ENCODE measurements around the gene LARGE1.
A peak's percentile ranks its signal among the peaks of the same experiment; 100 is the strongest.

LARGE1 gene

DNA sequence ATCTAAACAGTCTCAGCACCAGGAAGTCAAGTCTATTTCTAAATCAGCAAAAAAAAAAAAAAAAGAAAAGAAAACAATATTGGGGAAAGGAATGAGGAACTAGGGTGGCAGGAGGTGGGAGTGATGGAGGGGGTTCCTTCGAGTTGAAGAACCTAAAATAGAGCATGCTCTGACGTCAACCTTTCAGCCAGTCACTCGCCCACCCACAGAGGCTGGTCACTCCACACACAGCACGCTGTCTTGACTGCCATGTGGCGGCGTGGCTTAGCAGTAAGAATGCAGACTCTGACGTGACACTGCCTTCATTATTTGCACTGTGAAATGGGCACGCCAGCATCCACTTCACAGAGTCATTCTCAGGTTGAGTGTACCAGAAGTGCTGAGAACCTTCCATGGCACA is 48.3 kb downstream of the LARGE1 start:
- TF ChIP-seq, protein P1, sequence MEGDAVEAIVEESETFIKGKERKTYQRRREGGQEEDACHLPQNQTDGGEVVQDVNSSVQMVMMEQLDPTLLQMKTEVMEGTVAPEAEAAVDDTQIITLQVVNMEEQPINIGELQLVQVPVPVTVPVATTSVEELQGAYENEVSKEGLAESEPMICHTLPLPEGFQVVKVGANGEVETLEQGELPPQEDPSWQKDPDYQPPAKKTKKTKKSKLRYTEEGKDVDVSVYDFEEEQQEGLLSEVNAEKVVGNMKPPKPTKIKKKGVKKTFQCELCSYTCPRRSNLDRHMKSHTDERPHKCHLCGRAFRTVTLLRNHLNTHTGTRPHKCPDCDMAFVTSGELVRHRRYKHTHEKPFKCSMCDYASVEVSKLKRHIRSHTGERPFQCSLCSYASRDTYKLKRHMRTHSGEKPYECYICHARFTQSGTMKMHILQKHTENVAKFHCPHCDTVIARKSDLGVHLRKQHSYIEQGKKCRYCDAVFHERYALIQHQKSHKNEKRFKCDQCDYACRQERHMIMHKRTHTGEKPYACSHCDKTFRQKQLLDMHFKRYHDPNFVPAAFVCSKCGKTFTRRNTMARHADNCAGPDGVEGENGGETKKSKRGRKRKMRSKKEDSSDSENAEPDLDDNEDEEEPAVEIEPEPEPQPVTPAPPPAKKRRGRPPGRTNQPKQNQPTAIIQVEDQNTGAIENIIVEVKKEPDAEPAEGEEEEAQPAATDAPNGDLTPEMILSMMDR (conservative IDR thresholded peaks at IDR 0.05; ENCODE audit: low read length), result no peak
- no peak for DNase-seq (ENCODE audit: low read depth)
- H3K4me3 ChIP-seq (ENCODE audit: low read length), result no peak overlapping the region

DNA sequence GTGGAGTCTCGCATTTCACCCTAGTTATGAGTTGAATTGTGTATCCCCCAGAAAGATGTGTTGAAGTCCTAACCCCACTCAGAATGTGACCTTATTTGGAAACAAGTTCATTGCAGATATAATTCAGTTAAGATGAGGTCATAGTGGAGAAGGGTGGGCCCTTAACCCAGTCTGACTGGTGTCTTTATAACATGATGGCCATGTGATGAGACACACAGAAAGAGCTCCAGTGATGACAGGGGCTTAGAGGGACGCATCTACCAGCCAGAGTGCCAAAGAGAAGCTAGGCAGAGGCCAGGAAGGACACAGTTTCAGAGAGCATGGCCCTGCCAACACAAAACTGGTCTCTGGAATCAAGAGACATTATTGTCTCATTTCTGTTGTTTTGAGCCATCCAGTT is 50.3 kb downstream of the LARGE1 start:
- DNase-seq (ENCODE audit: low read depth), result no peak
- TF ChIP-seq, protein P1 (conservative IDR thresholded peaks at IDR 0.05; ENCODE audit: low read length), result no peak
- no peak overlapping the region for H3K4me3 ChIP-seq (ENCODE audit: low read length)

DNA sequence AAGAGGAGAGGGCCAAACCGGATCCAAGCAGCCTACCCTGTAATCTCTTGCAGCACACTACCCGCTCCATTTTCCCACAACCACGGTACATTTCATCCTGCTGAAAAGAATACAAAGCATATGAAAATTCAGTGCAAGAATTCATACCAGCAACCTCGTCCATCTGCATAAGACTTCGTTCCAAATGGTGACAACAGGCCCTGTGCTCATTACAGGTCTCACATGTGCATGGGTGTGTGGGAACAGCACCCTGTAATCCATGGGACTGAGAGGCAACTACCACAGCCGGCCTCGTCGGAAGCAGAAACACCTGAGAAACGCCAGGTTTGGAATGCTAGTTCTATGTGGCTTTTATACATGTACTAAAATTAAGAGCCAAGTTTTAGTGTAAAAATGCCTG is 52.3 kb downstream of the LARGE1 start:
- H3K4me3 ChIP-seq (ENCODE audit: low read length), result no peak overlapping the region
- TF ChIP-seq, protein P1 (conservative IDR thresholded peaks at IDR 0.05; ENCODE audit: low read length), result no peak
- no peak for DNase-seq (ENCODE audit: low read depth)

DNA sequence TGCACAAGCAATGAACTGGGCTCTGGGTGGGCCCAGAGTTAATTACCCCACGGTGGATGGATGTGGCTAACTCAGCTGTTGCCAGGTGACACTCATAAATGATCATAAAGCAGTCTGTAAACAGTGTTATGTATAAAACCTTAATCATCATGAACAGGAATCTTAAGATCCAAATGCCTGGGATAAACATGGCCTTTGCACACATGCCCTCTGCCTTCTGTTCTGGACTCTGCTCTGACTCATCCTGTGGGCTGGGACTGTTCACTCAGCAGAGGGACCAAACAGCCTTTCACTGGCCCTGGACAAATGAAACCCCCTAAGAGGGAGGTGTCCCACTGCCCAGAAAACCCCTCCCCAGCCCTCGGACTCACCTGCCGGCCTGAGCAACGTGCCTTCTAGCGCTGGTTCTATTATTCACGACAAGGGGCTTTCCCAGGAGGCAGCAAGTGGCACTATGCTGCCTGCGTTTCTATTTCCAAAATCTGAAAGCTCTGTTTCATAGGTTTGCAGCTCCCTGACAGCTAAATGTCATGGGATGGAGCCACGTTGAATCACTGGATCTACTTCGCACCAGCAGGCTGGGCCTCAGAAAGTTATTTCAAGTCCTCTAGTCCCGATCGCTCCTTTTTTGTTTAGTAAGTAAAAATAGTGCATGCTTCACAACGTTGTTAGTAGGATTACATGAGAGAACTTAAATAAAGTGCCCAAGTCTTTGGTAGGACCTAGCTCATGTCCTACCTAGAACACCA is 53.0 kb downstream of the LARGE1 start:
- no peak overlapping the region for H3K4me3 ChIP-seq (ENCODE audit: low read length)
- TF ChIP-seq, protein P1 (conservative IDR thresholded peaks at IDR 0.05; ENCODE audit: low read length), result peak; percentile 7; the same call in 1 of the 2 replicates
- DNase-seq (ENCODE audit: low read depth), result peak; percentile 47

DNA sequence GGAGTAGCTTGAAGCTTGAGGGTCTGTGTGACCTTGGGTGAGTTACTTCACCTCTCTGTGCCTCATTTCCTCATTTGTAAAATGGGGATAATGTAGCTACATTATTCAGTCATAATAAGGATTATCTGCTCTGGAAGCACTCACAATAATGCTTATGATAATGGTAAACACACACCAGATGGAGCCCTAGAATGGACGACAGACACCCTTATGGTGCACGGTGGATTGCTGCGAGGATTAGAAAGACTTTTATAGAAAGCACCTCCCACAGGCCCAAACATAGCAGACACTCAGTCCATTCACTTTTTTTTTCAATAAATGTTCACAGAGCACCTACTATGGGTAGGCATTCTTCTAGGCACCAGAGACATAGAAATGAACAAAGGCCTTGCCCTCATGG is 53.8 kb downstream of the LARGE1 start:
- H3K4me3 ChIP-seq (ENCODE audit: low read length), result no peak overlapping the region
- TF ChIP-seq, protein P1 (conservative IDR thresholded peaks at IDR 0.05; ENCODE audit: low read length), result no peak
- no peak for DNase-seq (ENCODE audit: low read depth)

DNA sequence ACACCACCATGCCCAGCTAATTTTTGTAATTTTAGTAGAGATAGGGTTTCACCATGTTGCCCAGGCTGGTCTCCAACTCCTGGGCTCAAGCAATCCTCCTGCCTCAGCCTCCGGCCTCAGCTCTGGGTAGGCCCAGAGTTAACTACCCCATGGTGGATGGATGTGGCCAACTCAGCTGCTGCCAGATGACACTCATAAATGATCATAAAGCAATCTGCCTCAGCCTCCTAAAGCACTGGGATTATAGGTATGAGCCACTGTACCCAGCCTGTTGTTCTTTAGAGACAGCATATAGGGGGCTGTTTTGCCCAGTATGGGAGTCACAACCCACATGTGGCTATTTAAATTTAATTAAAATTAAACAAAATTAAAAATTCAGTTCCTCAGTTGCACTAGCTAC is 54.3 kb downstream of the LARGE1 start:
- TF ChIP-seq, protein P1 (conservative IDR thresholded peaks at IDR 0.05; ENCODE audit: low read length), result no peak
- no peak overlapping the region for H3K4me3 ChIP-seq (ENCODE audit: low read length)
- no peak for DNase-seq (ENCODE audit: low read depth)

DNA sequence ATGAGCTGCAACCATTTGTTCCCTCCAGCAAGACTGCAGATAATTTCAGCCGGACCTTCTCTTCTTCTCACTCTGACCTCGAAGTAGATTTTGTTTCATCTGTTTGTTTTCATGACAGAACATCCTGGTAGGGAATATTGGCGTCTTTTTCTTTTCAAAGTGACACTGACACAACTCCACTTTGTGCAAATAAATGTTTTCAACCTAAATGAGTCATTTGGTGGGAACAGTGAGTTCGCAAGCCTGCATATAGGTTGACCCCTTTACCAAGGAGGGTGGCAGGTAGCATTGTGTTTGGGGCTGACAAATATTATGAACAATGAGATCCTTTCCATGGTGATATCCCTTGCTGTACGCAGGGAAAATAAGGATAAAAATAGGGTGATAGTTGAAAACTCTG is 55.0 kb downstream of the LARGE1 start:
- DNase-seq (ENCODE audit: low read depth), result no peak
- TF ChIP-seq, protein P1 (conservative IDR thresholded peaks at IDR 0.05; ENCODE audit: low read length), result no peak
- H3K4me3 ChIP-seq (ENCODE audit: low read length), result no peak overlapping the region
